ENCODE measurements around the gene PNMA3.

DNA sequence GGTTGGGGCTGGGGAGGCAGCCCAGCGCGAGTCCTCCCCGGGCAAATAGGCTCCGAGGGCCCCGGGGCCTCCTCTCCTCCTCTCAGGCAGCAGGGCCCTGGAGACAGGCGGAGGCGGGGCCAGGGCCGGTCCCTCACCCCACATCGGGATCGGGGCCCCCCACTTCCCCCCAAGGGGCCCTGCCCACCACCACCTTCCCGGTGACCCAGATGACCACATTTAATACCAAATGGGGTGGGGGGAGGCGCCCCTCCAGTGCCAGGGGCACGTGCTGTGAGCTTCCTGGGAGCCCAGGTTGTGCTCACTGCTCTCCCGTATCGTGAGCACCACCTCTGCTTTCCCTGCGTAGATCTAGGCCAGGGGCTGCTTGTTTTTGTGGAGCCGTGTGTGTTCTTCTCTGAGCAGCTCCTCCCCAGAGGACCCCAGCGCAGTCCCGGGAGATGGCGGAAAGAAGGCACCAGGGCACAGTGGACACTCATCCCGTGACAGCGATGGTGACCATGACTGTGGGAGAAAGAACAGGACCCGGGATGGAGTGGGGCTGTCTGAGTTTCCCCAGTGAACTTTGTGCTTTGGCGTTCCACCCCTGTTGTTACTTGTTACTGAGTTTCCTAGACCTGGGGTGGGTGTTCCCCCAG is 18.1 kb downstream of the PNMA3 start:
- TF ChIP-seq, protein P1, sequence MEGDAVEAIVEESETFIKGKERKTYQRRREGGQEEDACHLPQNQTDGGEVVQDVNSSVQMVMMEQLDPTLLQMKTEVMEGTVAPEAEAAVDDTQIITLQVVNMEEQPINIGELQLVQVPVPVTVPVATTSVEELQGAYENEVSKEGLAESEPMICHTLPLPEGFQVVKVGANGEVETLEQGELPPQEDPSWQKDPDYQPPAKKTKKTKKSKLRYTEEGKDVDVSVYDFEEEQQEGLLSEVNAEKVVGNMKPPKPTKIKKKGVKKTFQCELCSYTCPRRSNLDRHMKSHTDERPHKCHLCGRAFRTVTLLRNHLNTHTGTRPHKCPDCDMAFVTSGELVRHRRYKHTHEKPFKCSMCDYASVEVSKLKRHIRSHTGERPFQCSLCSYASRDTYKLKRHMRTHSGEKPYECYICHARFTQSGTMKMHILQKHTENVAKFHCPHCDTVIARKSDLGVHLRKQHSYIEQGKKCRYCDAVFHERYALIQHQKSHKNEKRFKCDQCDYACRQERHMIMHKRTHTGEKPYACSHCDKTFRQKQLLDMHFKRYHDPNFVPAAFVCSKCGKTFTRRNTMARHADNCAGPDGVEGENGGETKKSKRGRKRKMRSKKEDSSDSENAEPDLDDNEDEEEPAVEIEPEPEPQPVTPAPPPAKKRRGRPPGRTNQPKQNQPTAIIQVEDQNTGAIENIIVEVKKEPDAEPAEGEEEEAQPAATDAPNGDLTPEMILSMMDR (IDR thresholded peaks at IDR 0.05), result no peak
- TF ChIP-seq POLR2A (IDR thresholded peaks at IDR 0.05), result no peak

Measured in lower leg skin (tissue), 3 donors.